Left lung (tissue), 10 donors: ENCODE measurements around the gene GGCX. TPM values are rescaled to one million over a fixed set of nuclear protein-coding genes. Genes with fewer than 3 reads are reported as not detected.

Experiments
- ATAC-seq: fragments of 200-7000 bp; cut with Tn5 transposase; one replicate; pipeline ENCODE4 v1.9.1; 2020; ENCODE audit warnings: moderate library complexity
- DNase-seq, 4 donors: peaks; one replicate each; pipeline ENCODE4 v3.0.0-alpha.2; 2013 to 2020
- H3K27ac ChIP-seq, 2 donors: fragments of 200-600 bp; sonication (generic) in 1 of 2; one replicate each; pipeline versions ENCODE4 v1.5.0 to v1.8.0; 2020 to 2021
- H3K27me3 ChIP-seq, 2 donors: fragments of 200-600 bp; sonication (generic) in 1 of 2; one replicate each; pipeline versions ENCODE4 v1.5.0 to v1.8.0; 2020 to 2021
- H3K36me3 ChIP-seq, 2 donors: fragments of 200-600 bp; sonication (generic) in 1 of 2; one replicate each; pipeline versions ENCODE4 v1.5.0 to v1.8.0; 2020 to 2021
- H3K4me1 ChIP-seq, 2 donors: fragments of 200-600 bp; one replicate each; pipeline ENCODE4 v1.8.0; 2021
- H3K4me3 ChIP-seq, 2 donors: fragments of 200-600 bp; sonication (generic) in 1 of 2; one replicate each; pipeline versions ENCODE4 v1.5.0 to v1.8.0; 2020 to 2021; ENCODE audit warnings: mild to moderate bottlenecking in 1 of 2
- H3K9me3 ChIP-seq, 2 donors: fragments of 200-600 bp; sonication (generic) in 1 of 2; one replicate each; pipeline versions ENCODE4 v1.5.0 to v1.8.0; 2020 to 2021
- intact Hi-C, 2 donors: fragments of 100-400 bp; cut with DNase I; formaldehyde crosslinking; loops; one replicate each; pipeline versions ENCODE4 v1.11.2 to v1.14.2; 2022
- polyA plus RNA-seq, 6 donors: library from polyadenylated mRNA; unstranded; fragments of 120-200 nt; gene quantifications; one replicate each; pipeline ENCODE4 v1.2.1, GENCODE V29; 2013; ENCODE audit not compliant: insufficient read length in 6 of 6
- total RNA-seq, 2 donors: library from RNA; stranded (reverse); fragmentation: NEBNext Ultra II Directional; extraction: Animal tissue kit (Norgen Biotek cat#: 25700); gene quantifications; one replicate each; pipeline ENCODE4 v1.2.1, GENCODE V29; 2021
- TF ChIP-seq, protein P1 (sequence below), 2 donors: fragments of 200-600 bp; sonication (generic) in 1 of 2; IDR thresholded peaks; one replicate each; pipeline versions ENCODE4 v1.5.0 to v1.8.0; 2021; ENCODE audit warnings: antibody characterized with exemption in 2 of 2
- donor health status: DM: no; HTN: yes; CAD: no.
- donor health status: DM: no; HTN: no; CAD: no.

The GGCX gene
- total and polyA plus RNA-seq, 8 donors, result 31.9 to 126 (median 37.7) TPM

DNA sequence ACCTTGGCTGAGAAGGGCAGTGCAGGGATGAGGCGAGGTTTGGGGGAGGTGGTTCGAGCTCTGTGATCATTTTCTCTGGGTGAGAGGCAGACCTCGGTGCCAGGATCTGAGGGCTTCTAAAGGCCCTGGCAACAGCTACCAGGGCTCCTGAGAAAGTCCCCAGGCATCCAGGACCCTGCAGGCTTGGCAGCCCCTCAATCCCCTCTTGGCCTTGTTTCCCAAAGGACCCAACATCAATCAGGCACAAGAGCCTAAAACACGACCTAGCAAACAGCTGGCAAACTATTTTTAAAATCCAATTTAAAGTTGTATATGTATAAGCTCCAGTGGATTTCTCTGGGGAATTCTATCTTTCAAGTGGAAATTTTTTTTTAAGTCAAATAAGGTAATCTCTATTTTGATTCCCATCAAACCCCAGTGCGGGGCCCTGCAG, 37.4 kb downstream of the GGCX start:
- TF ChIP-seq, protein P1, sequence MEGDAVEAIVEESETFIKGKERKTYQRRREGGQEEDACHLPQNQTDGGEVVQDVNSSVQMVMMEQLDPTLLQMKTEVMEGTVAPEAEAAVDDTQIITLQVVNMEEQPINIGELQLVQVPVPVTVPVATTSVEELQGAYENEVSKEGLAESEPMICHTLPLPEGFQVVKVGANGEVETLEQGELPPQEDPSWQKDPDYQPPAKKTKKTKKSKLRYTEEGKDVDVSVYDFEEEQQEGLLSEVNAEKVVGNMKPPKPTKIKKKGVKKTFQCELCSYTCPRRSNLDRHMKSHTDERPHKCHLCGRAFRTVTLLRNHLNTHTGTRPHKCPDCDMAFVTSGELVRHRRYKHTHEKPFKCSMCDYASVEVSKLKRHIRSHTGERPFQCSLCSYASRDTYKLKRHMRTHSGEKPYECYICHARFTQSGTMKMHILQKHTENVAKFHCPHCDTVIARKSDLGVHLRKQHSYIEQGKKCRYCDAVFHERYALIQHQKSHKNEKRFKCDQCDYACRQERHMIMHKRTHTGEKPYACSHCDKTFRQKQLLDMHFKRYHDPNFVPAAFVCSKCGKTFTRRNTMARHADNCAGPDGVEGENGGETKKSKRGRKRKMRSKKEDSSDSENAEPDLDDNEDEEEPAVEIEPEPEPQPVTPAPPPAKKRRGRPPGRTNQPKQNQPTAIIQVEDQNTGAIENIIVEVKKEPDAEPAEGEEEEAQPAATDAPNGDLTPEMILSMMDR (IDR thresholded peaks at IDR 0.05), result no peak
- DNase-seq (no peak), ATAC-seq (no peak)
- H3K27me3 ChIP-seq, result no peaks in the 10 kb centered on the region
- no peaks in the 10 kb centered on the region for H3K36me3 ChIP-seq
- intact Hi-C loops, result no loop called here
- H3K4me1 ChIP-seq, result peaks cover 0 to 15% of the 10 kb centered on the region in 2 donors
- peak overlapping the region in 1 of 2 donors; percentile 20 for H3K27ac ChIP-seq
- H3K4me3 ChIP-seq, result no peak overlapping the region
- H3K9me3 ChIP-seq, result no peaks in the 10 kb centered on the region

DNA sequence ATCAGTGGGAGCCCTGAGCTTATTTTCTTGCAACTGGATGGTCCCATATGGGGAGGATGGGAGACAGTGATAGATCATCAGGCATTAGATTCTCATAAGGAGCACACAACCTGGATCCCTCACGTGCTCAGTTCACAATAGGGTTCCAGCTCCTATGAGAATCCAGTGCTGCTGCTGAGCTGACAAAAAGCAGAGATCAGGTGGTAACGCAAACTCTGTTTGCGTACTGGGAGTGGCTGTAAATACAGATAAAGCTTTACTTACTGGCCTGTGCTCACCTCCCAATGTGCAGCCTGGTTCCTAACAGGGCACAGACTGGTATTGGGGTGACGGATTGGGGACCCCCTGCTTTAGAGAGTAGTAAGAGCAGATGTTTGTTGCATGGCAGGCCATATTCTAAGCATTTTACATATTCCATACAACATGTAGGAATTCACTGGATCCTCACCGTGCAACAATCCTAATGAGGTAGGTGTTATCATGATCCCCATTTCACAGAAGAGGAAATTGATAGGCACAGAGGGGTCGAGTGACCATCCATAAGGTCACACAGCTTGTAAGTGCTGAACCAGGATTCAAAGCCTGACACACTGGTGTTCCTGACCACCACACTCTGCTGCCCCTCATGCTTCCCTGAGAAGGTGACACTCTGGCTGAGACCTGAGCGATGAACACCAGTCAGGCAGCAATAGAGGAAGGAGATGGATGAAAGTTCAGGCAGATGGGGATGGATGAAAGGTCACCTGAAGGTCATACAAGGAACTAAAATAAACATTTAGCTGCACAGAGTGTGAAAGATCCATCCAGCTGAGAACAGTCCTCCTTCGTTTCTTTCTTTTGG, 38.0 kb downstream of the GGCX start:
- H3K36me3 ChIP-seq, result no peaks in the 10 kb centered on the region
- H3K9me3 ChIP-seq, result no peaks in the 10 kb centered on the region
- peaks cover 0 to 15% of the 10 kb centered on the region in 2 donors for H3K4me1 ChIP-seq
- DNase-seq (no peak), ATAC-seq (no peak)
- H3K27ac ChIP-seq, result no peak overlapping the region
- no peaks in the 10 kb centered on the region for H3K27me3 ChIP-seq
- TF ChIP-seq, protein P1 (IDR thresholded peaks at IDR 0.05), result no peak
- no peak overlapping the region for H3K4me3 ChIP-seq
- intact Hi-C loops, result no loop called here

DNA sequence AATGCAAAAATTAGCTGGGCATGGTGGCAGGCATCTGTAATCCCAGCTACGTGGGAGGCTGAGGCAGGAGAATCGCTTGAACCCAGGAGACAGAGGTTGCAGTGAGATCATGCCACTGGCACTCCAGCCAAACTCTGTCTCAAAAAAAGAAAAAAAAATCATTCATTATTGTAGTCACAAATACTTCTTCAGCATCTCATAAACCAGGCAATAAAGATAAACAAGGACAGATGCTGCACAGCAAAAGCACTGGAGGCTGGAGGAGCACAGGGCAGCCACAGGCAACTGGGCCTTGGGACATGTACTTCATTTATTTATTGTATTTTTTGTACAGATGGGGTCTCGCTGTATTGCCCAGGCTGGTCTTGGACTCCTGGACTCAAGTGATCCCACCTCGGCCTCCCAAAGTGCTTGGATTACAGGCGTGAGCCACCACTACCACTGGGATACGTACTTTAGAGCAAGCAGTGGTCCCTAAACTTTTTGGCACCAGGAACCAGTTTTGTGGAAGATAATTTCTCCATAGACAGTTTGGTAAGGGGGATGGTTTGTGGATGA, 39.1 kb downstream of the GGCX start:
- Histone ChIP-seq H3K36me3 (no peaks in the 10 kb centered on the region), H3K27ac (no peak overlapping the region), H3K4me1 (peaks cover 0 to 17% of the 10 kb centered on the region in 2 donors), H3K27me3 (no peaks in the 10 kb centered on the region), H3K9me3 (no peaks in the 10 kb centered on the region), H3K4me3 (no peak overlapping the region)
- ATAC-seq (no peak), DNase-seq (no peak)
- intact Hi-C loops, result no loop called here
- TF ChIP-seq, protein P1 (IDR thresholded peaks at IDR 0.05), result no peak

DNA sequence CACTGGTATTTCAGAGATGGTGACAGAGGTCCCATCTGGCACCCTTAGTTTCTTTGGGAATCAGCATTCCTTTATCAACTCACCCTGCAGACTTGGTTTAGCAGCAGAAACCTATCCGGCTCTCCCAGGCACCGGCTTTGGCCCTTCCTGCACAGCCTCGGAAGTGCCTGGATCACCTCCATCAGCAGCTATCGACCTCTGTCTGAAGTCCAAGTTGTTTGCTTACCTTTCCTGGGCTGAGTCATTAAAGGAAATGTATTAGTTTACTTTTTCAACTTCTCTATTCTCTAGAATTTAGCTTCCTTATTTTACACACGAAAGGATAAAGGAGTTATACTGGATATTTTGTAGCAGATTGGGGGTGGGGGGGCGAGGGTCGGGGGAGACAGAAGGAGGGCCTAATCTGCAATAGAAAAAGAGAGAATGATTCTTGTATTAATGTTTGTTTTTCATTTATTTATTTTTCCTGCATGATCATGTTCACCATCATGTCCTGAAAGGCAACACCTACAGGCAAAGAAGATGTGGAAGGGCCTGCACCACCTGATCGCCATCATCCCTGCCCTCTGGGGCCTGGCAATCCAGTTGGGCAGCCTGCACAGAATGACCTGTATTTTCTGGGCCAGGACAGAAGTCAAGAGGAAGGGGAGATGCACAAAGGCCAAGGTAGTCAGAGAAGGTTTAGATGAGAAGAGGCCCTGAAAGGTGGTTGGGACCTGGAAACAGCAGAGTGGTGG, 44.5 kb downstream of the GGCX start:
- H3K4me3 ChIP-seq, result no peak overlapping the region
- H3K9me3 ChIP-seq, result no peaks in the 10 kb centered on the region
- H3K36me3 ChIP-seq, result no peaks in the 10 kb centered on the region
- TF ChIP-seq, protein P1 (IDR thresholded peaks at IDR 0.05), result no peak
- DNase-seq (no peak), ATAC-seq (peak; percentile 86)
- intact Hi-C loops, result no loop called here
- peaks cover 0 to 12% of the 10 kb centered on the region in 2 donors for H3K4me1 ChIP-seq
- H3K27ac ChIP-seq, result peak overlapping the region in 1 of 2 donors; percentile 75
- no peaks in the 10 kb centered on the region for H3K27me3 ChIP-seq

DNA sequence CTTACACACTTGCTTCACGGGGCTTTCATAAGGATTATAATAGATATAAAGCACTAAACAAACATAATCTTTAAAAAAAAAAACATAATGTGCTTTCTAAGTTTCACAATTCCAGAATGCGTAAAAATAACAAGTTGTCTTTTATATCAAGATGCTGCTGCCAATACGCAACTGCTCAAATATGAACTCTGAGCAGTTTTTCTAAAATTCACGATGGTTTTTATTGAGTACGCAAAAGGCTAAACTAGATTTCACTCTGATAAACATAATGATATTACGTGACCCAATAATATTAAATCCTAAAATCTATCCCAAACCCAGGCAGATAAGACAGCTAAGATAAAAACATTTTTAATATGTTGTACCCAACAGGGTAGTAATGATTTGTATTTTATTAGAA, 47.0 kb downstream of the GGCX start:
- H3K4me1 ChIP-seq, result peaks cover 4 to 22% of the 10 kb centered on the region in 2 donors
- TF ChIP-seq, protein P1 (IDR thresholded peaks at IDR 0.05), result no peak
- intact Hi-C loops, result no loop called here
- ATAC-seq (no peak), DNase-seq (no peak)
- no peak overlapping the region for H3K27ac ChIP-seq
- H3K27me3 ChIP-seq, result no peaks in the 10 kb centered on the region
- no peak overlapping the region for H3K4me3 ChIP-seq
- no peaks in the 10 kb centered on the region for H3K9me3 ChIP-seq
- no peaks in the 10 kb centered on the region for H3K36me3 ChIP-seq
